ENCODE results near the gene NRP1. TPM values are rescaled to one million over a fixed set of nuclear protein-coding genes. Genes with fewer than 3 reads are reported as not detected.

Gene NRP1
- total and polyA plus RNA-seq, 8 donors: 79.8 to 203 (median 164) TPM

DNA sequence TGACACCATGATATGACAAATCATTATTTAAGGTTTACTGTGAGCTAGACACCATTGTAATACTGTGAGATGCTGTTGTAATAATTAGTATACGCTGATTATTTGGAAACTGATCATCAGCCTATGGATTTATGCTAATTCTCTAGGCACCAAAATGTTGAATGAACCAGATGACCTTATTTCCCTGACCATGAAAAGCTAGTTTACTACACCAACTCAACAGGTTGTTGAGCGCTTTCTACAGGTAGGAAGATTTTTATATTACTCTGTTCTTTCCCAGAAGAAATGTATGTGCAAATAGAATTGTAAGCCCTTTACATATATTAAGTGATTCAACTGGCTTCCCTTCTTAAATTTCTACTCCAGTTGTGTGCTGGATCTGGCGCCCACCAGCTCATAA lies 6.2 kb downstream of the NRP1 start:
- Histone ChIP-seq H3K36me3 (peaks cover 0 to 12% of the 10 kb centered on the region in 2 donors), H3K4me1 (peaks cover 0 to 47% of the 10 kb centered on the region in 2 donors), H3K27ac (no peak overlapping the region), H3K27me3 (peaks cover 0 to 20% of the 10 kb centered on the region in 2 donors), H3K4me3 (no peak overlapping the region), H3K9me3 (no peaks in the 10 kb centered on the region)
- DNase-seq (no peak), ATAC-seq (no peak)
- intact Hi-C loops (cut with DNase I): no loop called here
- TF ChIP-seq, protein P1, sequence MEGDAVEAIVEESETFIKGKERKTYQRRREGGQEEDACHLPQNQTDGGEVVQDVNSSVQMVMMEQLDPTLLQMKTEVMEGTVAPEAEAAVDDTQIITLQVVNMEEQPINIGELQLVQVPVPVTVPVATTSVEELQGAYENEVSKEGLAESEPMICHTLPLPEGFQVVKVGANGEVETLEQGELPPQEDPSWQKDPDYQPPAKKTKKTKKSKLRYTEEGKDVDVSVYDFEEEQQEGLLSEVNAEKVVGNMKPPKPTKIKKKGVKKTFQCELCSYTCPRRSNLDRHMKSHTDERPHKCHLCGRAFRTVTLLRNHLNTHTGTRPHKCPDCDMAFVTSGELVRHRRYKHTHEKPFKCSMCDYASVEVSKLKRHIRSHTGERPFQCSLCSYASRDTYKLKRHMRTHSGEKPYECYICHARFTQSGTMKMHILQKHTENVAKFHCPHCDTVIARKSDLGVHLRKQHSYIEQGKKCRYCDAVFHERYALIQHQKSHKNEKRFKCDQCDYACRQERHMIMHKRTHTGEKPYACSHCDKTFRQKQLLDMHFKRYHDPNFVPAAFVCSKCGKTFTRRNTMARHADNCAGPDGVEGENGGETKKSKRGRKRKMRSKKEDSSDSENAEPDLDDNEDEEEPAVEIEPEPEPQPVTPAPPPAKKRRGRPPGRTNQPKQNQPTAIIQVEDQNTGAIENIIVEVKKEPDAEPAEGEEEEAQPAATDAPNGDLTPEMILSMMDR (IDR thresholded peaks at IDR 0.05): no peak

DNA sequence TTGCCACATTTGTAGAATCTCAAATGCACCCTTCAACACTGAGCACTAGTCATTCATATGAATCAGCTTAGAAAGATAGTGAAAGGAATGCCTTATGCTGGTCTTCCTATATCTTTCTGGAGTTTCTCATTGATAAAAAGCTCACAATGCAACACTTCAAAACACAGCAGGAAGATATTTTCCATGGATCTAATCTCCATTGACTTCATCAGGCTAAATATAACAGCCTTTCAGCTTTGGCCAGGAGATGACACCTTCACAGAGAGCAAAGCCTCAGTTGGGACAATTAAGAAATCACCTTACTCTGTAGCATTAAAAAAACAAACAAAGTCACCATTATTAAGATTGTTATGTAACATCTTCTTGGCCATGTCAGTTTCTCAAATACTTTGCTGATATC lies 6.7 kb downstream of the NRP1 start:
- TF ChIP-seq, protein P1 (IDR thresholded peaks at IDR 0.05): no peak
- H3K4me3 ChIP-seq: no peak overlapping the region
- DNase-seq (no peak), ATAC-seq (no peak)
- peaks cover 0 to 12% of the 10 kb centered on the region in 2 donors for H3K36me3 ChIP-seq
- peaks cover 0 to 15% of the 10 kb centered on the region in 2 donors for H3K27me3 ChIP-seq
- intact Hi-C loops (cut with DNase I): no loop called here
- H3K27ac ChIP-seq: no peak overlapping the region
- no peaks in the 10 kb centered on the region for H3K9me3 ChIP-seq
- peaks cover 0 to 47% of the 10 kb centered on the region in 2 donors for H3K4me1 ChIP-seq

GRCh38 chr10:33326933-33327332 lies 7.5 kb downstream of the NRP1 start:
- Histone ChIP-seq H3K27ac (no peak overlapping the region), H3K36me3 (peaks cover 0 to 16% of the 10 kb centered on the region in 2 donors), H3K4me1 (peaks cover 0 to 47% of the 10 kb centered on the region in 2 donors), H3K27me3 (peaks cover 0 to 7% of the 10 kb centered on the region in 2 donors), H3K9me3 (no peaks in the 10 kb centered on the region), H3K4me3 (no peak overlapping the region)
- intact Hi-C loops (cut with DNase I): no loop called here
- DNase-seq (no peak), ATAC-seq (no peak)
- TF ChIP-seq, protein P1 (IDR thresholded peaks at IDR 0.05): no peak

GRCh38 chr10:33325929-33326328 lies 8.5 kb downstream of the NRP1 start:
- no peak overlapping the region for H3K27ac ChIP-seq
- no peak overlapping the region for H3K4me3 ChIP-seq
- DNase-seq: no peak
- ATAC-seq: no peak
- H3K4me1 ChIP-seq: peaks cover 0 to 42% of the 10 kb centered on the region in 2 donors
- TF ChIP-seq, protein P1 (IDR thresholded peaks at IDR 0.05): no peak
- intact Hi-C loops (cut with DNase I): no loop called here
- H3K27me3 ChIP-seq: no peaks in the 10 kb centered on the region
- no peaks in the 10 kb centered on the region for H3K9me3 ChIP-seq
- peaks cover 0 to 19% of the 10 kb centered on the region in 2 donors for H3K36me3 ChIP-seq

DNA sequence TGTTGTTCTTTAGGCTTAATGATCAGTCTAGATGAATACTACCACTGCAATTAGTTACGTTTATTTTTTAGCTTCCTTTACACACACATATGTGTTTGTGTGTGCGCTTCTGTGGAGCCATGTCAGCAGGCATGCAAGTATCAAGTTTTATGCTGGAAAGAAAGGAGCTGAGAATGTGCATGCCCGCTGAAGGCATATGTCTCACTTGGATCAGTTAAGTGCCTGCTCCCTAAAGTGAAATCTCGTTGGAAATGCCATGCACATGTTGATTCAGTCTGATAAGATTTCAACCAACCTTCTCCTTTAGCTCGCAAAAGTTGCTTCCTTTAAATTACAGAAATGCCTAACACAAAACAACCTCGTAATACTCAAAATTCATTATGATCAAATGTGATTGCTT lies 10.7 kb downstream of the NRP1 start:
- H3K27ac ChIP-seq: no peak overlapping the region
- intact Hi-C loops (cut with DNase I): no loop called here
- no peaks in the 10 kb centered on the region for H3K9me3 ChIP-seq
- peaks cover 0 to 23% of the 10 kb centered on the region in 2 donors for H3K4me1 ChIP-seq
- peaks cover 0 to 7% of the 10 kb centered on the region in 2 donors for H3K36me3 ChIP-seq
- TF ChIP-seq, protein P1 (IDR thresholded peaks at IDR 0.05): no peak
- no peak for DNase-seq
- no peak overlapping the region for H3K4me3 ChIP-seq
- H3K27me3 ChIP-seq: no peaks in the 10 kb centered on the region
- ATAC-seq: no peak
